Muscle of back (tissue), 11 donors: ENCODE results near the gene RRP1. TPM values are rescaled to one million over a fixed set of nuclear protein-coding genes. Genes with fewer than 3 reads are reported as not detected.
"Not testable (repeated sequence)": the region's sequence is repeated elsewhere in the genome, so short reads cannot be mapped to it uniquely, and the experiment has no call there.

Source experiments
- DNase-seq, 3 donors: peaks; one replicate each; pipeline versions ENCODE4 v3.0.0 to v3.0.0-alpha.2; 2013
- polyA plus RNA-seq, 10 donors: library from polyadenylated mRNA; unstranded; fragments of 120-200 nt; gene quantifications; one replicate each; pipeline ENCODE4 v1.2.1, GENCODE V29; 2013; ENCODE audit not compliant: insufficient read length in 10 of 10

RRP1 gene
- polyA plus RNA-seq, 10 donors: 14.8 to 27.2 (median 18.5) TPM

- no peak for DNase-seq
Observed at GRCh38 chr21:43815991-43816390, 26.6 kb downstream of the RRP1 start.

- no peak for DNase-seq
Observed at GRCh38 chr21:43816611-43817071, 27.3 kb downstream of the RRP1 start.

- no peak for DNase-seq
Observed at GRCh38 chr21:43817157-43818086, 28.0 kb downstream of the RRP1 start.

- DNase-seq: no peak
Observed at GRCh38 chr21:43818685-43819084, 29.3 kb downstream of the RRP1 start.

- no peak for DNase-seq
Observed at GRCh38 chr21:43819511-43820405, 30.4 kb downstream of the RRP1 start.

- DNase-seq: no peak
Observed at GRCh38 chr21:43820466-43820865, 31.1 kb downstream of the RRP1 start.

GRCh38 chr21:43822166-43822565 lies 32.8 kb downstream of the RRP1 start:
- DNase-seq: not testable (repeated sequence)

DNA sequence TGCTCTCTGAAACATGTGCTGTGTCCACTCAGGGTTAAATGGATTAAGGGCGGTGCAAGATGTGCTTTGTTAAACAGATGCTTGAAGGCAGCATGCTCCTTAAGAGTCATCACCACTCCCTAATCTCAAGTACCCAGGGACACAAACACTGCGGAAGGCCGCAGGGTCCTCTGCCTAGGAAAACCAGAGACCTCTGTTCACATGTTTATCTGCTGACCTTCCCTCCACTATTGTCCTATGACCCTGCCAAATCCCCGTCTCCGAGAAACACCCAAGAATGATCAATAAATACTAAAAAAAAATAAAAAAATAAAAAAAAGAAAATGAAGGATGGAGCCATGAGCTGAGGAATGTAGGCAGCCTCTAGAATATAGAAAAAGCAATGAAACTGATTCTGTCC lies 33.4 kb downstream of the RRP1 start:
- DNase-seq: not testable (repeated sequence)

DNA sequence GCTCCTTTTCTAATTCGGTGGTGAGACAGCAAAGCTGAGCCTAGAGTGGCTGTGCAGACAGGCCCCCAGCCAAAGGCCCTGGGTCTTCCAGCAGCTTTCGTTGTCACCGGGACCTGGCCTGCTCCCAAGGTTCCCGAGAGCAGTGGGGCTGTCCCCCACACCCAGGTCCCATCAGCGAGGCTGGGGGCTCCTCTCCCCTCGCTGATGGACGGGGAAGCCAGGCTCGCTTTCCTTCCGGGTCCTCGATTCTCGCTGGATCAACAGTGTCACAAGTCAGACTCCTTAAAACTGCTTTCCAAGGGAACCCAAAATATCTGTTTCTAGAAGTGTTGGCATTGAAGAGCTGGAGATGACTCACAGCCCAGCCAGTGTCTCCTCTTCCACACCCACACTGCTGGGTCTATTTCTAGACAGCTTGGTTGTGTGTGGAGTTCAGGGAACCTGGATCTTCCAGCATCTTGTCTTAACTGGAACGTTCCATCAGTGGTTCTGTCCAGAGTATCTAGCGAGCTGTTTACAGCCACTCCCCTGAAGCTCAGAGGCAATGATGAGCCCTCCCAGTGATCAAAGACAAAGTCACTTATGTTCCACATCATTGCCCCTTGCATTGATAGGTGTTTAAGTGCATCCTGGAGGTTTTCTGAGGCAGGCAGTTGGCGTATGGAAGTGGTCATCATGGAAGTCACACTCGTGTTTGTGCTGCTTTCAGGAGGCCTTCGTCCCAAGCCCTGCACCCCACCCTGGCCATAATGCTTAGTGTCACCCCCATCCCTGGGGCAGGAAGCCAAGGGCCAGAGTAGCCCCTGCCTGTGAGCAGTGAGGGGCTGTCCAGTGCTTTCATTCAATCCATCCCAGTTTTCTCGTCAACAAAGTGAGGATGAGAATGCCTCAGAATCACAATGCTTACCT lies 35.2 kb downstream of the RRP1 start:
- peak in 1 of 3 donors; percentile 11 for DNase-seq

DNA sequence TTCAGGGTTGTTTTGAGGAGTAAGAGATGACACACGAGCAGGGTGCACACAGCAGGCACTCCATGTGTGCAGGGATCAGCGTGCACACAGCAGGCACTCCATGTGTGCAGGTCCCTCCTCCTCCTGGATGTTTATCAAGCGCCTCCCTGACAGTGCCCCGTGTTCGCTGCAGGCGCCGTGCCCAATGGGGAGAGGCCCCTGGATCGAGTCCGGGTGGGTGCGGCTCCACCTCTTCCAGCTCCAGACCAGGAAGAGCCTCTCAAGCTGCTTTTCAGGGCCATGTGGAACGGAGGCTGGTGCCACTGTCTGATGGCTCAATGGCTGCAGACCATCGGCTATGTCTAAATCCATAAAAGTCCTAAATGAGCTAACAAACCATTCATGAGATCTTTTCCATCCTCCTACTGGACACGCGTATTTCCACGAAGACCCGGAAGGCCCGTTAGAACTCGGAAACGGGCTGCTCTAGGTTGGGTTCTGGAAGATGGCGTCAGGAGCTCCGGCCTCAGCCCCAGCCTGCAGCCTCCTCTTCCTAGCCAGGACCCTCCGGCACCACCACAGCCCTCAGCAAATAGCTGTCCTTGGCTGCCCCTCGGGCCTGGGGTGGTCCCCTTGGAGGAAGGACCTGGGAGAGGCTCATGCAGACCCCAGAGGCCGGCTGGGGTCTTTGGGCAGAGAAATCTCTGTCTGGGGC lies 36.0 kb downstream of the RRP1 start:
- no peak for DNase-seq

- DNase-seq: peak in 2 of 3 donors; percentile 20 to 48
Observed at GRCh38 chr21:43825936-43826622, 36.7 kb downstream of the RRP1 start.

DNA sequence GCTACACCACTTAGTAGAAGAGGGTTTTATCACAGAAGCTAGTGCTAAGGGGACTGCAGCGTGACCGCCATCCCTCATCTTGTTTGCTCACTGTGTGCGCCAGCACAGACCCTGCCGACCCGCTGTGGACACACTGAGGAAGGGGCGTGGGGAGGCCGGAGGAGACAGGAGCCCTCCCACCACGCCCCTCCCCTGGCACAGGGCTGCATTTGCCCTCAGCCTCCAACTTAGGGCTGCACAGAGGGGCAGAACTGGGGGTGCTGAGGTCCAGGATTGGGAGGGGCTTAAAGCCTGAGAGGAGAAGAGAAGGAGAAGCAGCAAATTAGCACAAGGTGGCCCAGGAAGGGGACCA lies 37.2 kb downstream of the RRP1 start:
- peak in 1 of 3 donors; percentile 33 for DNase-seq

- DNase-seq: peak in 2 of 3 donors; percentile 24 to 52
Observed at GRCh38 chr21:43827015-43827611, 37.7 kb downstream of the RRP1 start.

DNA sequence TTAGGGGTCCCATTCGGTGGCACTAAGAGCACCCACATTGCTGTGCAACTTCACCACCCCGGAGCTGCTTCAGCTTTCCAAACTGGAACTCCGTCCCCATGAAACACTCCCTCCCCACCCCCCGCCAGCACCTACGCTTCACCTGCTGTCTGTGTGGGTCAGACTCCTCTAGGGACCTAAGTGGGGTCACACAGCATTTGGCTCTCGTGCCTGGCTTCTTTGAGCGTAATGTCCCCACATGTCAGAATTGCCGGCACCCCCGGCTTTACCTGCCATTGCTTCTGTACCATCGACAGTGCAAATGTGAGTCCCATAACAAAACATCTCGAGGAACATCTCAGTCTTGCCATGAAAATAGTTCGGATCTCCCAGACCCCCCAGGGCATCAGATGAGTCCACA lies 39.8 kb downstream of the RRP1 start:
- DNase-seq: no peak

DNA sequence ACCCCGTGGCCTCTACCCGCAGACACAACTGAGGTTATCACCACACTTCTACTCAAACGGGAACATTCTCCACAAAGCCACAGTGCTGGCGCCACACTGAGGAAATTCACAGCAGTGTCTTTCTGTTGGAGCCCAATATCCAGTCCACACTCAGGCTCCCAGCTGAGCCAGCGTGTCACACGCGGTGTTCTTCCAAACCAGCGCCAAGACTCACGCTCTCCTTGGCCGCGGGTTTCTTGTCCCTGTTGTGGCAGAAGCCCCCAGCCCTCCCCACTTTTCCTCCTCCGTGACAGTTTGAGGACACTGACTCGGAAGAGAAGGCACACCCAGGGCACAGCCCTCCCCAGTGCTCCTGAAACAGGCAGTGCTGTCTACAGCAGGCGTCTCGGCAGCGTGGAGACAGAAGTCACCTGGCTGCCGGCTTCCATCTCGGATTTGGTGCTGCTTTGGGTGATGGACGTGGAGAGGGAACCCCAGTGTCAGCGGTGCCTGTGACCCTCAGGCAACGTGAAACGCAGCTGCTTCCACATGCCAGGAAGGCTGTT lies 40.3 kb downstream of the RRP1 start:
- no peak for DNase-seq

GRCh38 chr21:43832158-43832550 lies 42.8 kb downstream of the RRP1 start:
- no peak for DNase-seq

DNA sequence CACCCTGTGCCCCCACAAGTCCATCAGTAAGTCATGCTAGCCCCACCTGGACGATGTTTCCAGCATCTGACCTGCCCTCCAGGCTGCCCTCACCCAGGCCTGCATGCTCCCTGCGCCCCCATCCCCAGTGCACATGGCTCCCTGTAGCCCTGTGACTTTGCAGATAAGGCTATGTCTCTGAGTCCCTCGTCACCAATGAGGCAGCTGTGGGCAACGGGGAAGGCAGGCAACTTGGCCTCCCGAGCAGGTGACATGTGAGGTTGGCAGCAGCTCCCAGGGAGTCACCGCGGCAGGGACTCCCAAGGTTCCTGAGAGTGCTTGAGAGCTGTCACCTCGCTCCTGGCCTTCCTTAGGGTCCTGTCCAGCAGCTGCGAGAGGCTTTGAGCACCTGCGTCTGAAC lies 43.3 kb downstream of the RRP1 start:
- no peak for DNase-seq

DNA sequence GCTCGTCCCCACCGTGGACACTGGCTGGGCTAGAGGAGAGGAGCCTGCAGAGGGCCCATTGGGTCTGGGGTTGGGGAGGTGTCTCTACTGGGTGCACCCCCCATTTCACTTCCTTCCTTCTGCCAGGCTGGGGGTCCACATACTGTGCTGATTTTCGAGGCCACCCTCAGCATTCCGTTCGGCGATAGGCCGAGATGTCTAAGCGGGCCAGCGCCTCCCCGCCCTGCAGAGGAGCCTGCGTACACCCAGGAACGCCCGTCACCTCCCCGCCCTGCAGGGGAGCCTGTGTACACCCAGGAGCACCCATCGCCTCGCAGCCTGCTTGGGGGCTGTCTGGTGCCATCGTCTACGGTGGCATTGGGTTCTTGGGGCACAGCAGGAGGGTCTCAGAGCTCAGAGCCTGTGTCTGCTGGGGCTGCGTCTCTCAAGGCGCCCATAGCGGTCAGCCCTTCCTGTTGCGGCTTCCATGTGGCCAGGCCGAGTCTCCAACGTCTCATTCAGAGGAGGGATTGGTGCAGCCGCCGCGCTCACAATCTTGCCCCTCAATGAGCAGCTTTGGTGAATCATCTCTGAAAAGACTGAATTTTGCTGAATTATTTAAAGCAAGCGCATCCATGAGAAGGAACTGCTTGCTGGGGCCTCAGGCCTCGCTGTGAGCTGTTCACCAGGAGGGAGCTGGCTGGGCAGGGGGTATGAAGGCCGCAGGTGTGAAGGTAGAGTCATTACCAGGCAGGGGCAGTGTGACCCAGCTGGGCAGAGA lies 44.9 kb downstream of the RRP1 start:
- DNase-seq: no peak

DNA sequence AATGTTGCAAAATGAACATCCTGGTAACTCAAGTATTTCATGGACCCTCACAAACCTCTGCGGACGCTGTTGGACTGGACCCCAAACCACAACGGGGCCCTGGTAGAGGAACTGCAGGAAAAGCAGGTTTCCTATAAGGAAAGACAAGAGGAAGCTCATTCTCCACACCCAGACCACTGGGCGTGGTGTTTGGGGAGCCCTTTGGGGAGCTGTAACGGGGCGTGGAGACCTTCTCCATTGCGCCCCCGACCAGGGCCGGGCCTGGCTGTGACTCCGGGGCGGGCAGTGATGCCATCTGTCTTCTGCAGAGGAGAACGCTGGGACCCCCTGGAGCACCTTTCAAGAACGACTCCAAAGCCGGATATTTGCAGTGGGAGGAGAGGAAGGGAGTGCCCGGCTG lies 45.7 kb downstream of the RRP1 start:
- DNase-seq: no peak
